ENCODE measurements around the gene DPAGT1. TPM values are rescaled to one million over a fixed set of nuclear protein-coding genes. Genes with fewer than 3 reads are reported as not detected.
A peak's percentile ranks its signal among the peaks of the same experiment; 100 is the strongest.
"Not testable (repeated sequence)": the region's sequence is repeated elsewhere in the genome, so short reads cannot be mapped to it uniquely, and the experiment has no call there.

DPAGT1 gene
- 10 to 100 TPM; 46.0 to 68.5 (median 62.1) TPM for polyA plus RNA-seq (ENCODE audit: insufficient read length in 4 of 4)

- DNase-seq (ENCODE audit: low read depth in 4 of 4, low spot score in 3 of 4) = peak; percentile 88 to 93 (median 92)
These were observed at the start of gene DPAGT1 for GRCh38 chr11:119101759-119102423. TSS of gene DPAGT1 (minus strand) at chr11:119101853. CDS start at chr11:119101655, 198 bp downstream.

GRCh38 chr11:119149786-119150275, 48.2 kb upstream of the DPAGT1 start:
- no peak for DNase-seq (ENCODE audit: low read depth in 4 of 4, low spot score in 3 of 4)

GRCh38 chr11:119149018-119149785, 47.5 kb upstream of the DPAGT1 start, which contains the start of gene ABCG4:
TSS of gene ABCG4 (plus strand) at chr11:119149052. CDS start at chr11:119149966, 914 bp downstream.
- DNase-seq (ENCODE audit: low read depth in 4 of 4, low spot score in 3 of 4) = no peak

- DNase-seq (ENCODE audit: low read depth in 4 of 4, low spot score in 3 of 4) = no peak
These were observed 47.0 kb upstream of the DPAGT1 start for GRCh38 chr11:119148720-119149017.

- DNase-seq (ENCODE audit: low read depth in 4 of 4, low spot score in 3 of 4) = no peak
These were observed 46.1 kb upstream of the DPAGT1 start for GRCh38 chr11:119147604-119148333.

- no peak for DNase-seq (ENCODE audit: low read depth in 4 of 4, low spot score in 3 of 4)
These were observed 43.9 kb upstream of the DPAGT1 start for GRCh38 chr11:119145551-119145950.

- peak in 2 of 4 donors; percentile 29 to 39 for DNase-seq (ENCODE audit: low read depth in 4 of 4, low spot score in 3 of 4)
These were observed 43.3 kb upstream of the DPAGT1 start for GRCh38 chr11:119144825-119145486.

- DNase-seq (ENCODE audit: low read depth in 4 of 4, low spot score in 3 of 4) = not testable (repeated sequence)
These were observed 37.6 kb upstream of the DPAGT1 start for GRCh38 chr11:119139276-119139675.

- DNase-seq (ENCODE audit: low read depth in 4 of 4, low spot score in 3 of 4) = no peak
These were observed 32.8 kb upstream of the DPAGT1 start for GRCh38 chr11:119134389-119134978.

GRCh38 chr11:119130662-119131061, 29.0 kb upstream of the DPAGT1 start:
- DNase-seq (ENCODE audit: low read depth in 4 of 4, low spot score in 3 of 4) = no peak

- no peak for DNase-seq (ENCODE audit: low read depth in 4 of 4, low spot score in 3 of 4)
These were observed 25.1 kb upstream of the DPAGT1 start for GRCh38 chr11:119126675-119127268.

GRCh38 chr11:119125821-119126220, 24.2 kb upstream of the DPAGT1 start:
- DNase-seq (ENCODE audit: low read depth in 4 of 4, low spot score in 3 of 4) = no peak

GRCh38 chr11:119121811-119122124, 20.1 kb upstream of the DPAGT1 start:
- DNase-seq (ENCODE audit: low read depth in 4 of 4, low spot score in 3 of 4) = no peak

- DNase-seq (ENCODE audit: low read depth in 4 of 4, low spot score in 3 of 4) = peak; percentile 96 to 97 (median 96)
These were observed 19.6 kb upstream of the DPAGT1 start, which contains the start of gene HINFP for GRCh38 chr11:119121008-119121810. TSS of gene HINFP (plus strand) at chr11:119121580. CDS start at chr11:119126945, 5,365 bp downstream.

GRCh38 chr11:119120639-119121007, 19.0 kb upstream of the DPAGT1 start:
- DNase-seq (ENCODE audit: low read depth in 4 of 4, low spot score in 3 of 4) = no peak

GRCh38 chr11:119118946-119119345, 17.3 kb upstream of the DPAGT1 start:
- no peak for DNase-seq (ENCODE audit: low read depth in 4 of 4, low spot score in 3 of 4)

GRCh38 chr11:119118227-119118626, 16.6 kb upstream of the DPAGT1 start:
- no peak for DNase-seq (ENCODE audit: low read depth in 4 of 4, low spot score in 3 of 4)

GRCh38 chr11:119117004-119117706, 15.5 kb upstream of the DPAGT1 start:
- no peak for DNase-seq (ENCODE audit: low read depth in 4 of 4, low spot score in 3 of 4)

Measured in left renal pelvis (tissue), 4 donors.